Tibial nerve (tissue), 4 donors: Measurements from ENCODE around the gene ATP6V1G1.

Experiments
- EP300 ChIP-seq, 2 donors: sonication (generic); formaldehyde crosslinking; IDR thresholded peaks; one replicate each; pipeline ENCODE4 v1.6.1; 2017; ENCODE audit warnings: antibody characterized with exemption in 2 of 2, mild to moderate bottlenecking in 1 of 2
- POLR2A ChIP-seq, 2 donors: fragments of 450-650 bp; IDR thresholded peaks; one replicate each; pipeline ENCODE4 v1.6.1; 2017; ENCODE audit warnings: antibody characterized with exemption in 2 of 2, mild to moderate bottlenecking in 2 of 2, moderate library complexity in 2 of 2
- TF ChIP-seq, protein P1 (sequence below), 5 experiments: fragments of 200-600 bp in 3 of 5; fragments of 450-650 bp in 2 of 5; sonication (generic) in 3 of 5; IDR thresholded peaks; one replicate each; pipeline ENCODE4 v1.5.1; 2016 to 2019; ENCODE audit warnings: antibody characterized with exemption in 5 of 5, mild to moderate bottlenecking in 3 of 5, moderate library complexity in 2 of 5

DNA sequence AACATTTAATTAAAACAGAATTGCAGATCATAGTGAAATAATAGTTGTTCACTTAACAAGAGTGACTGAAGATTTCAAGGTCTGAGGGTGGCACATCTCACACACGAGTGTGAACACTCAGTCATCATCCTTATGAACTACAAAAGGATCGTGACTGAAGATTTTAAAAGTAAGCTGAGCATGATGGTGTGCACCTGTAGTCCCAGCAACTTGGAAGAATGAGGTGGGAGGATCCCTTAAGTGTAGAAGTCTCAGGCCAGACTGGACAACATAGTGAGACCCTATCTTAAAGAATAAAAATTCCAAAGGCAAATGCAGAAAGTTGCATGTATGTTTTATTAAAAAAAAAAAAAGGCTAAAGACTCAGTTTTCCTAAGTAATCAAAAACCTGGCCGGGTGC is 22.4 kb upstream of the ATP6V1G1 start:
- TF ChIP-seq, protein P1, sequence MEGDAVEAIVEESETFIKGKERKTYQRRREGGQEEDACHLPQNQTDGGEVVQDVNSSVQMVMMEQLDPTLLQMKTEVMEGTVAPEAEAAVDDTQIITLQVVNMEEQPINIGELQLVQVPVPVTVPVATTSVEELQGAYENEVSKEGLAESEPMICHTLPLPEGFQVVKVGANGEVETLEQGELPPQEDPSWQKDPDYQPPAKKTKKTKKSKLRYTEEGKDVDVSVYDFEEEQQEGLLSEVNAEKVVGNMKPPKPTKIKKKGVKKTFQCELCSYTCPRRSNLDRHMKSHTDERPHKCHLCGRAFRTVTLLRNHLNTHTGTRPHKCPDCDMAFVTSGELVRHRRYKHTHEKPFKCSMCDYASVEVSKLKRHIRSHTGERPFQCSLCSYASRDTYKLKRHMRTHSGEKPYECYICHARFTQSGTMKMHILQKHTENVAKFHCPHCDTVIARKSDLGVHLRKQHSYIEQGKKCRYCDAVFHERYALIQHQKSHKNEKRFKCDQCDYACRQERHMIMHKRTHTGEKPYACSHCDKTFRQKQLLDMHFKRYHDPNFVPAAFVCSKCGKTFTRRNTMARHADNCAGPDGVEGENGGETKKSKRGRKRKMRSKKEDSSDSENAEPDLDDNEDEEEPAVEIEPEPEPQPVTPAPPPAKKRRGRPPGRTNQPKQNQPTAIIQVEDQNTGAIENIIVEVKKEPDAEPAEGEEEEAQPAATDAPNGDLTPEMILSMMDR (IDR thresholded peaks at IDR 0.05) = no peak
- no peak for TF ChIP-seq POLR2A (IDR thresholded peaks at IDR 0.05)
- TF ChIP-seq EP300 (IDR thresholded peaks at IDR 0.05) = no peak
